Hepatocyte (in vitro differentiated cells): ENCODE data around the gene ITGB1BP1. TPM values are rescaled to one million over a fixed set of nuclear protein-coding genes. Genes with fewer than 3 reads are reported as not detected.

Experiments used
- DNase-seq: peaks from one replicate; pipeline ENCODE4 v3.0.0-alpha.2; 2016; ENCODE audit warnings: low spot score
- H2AFZ ChIP-seq: fragments of 200-600 bp; sonication (generic); 2 replicates; pipeline ENCODE4 v1.6.0; 2016; ENCODE audit warnings: antibody characterized with exemption, mild to moderate bottlenecking
- H3K27ac ChIP-seq: fragments of 200-600 bp; sonication (generic); 2 replicates; pipeline ENCODE4 v1.5.1; 2016; ENCODE audit warnings: mild to moderate bottlenecking
- H3K27me3 ChIP-seq: fragments of 200-600 bp; sonication (generic); 2 replicates; pipeline ENCODE4 v1.6.1; 2016
- H3K36me3 ChIP-seq: fragments of 200-600 bp; sonication (generic); replicated peaks from 2 replicates; pipeline ENCODE4 v1.5.1; 2016; ENCODE audit warnings: low read depth; ENCODE audit not compliant: insufficient read depth
- H3K4me1 ChIP-seq: fragments of 200-600 bp; sonication (generic); 2 replicates; pipeline ENCODE4 v1.5.1; 2016; ENCODE audit warnings: mild to moderate bottlenecking, moderate library complexity; ENCODE audit not compliant: insufficient read depth
- H3K4me2 ChIP-seq: fragments of 200-600 bp; sonication (generic); 2 replicates; pipeline ENCODE4 v1.6.0; 2016
- H3K4me3 ChIP-seq: fragments of 200-600 bp; sonication (generic); 2 replicates; pipeline ENCODE4 v1.5.1; 2016; ENCODE audit warnings: mild to moderate bottlenecking
- H3K79me2 ChIP-seq: fragments of 200-600 bp; sonication (generic); 2 replicates; pipeline ENCODE4 v1.6.0; 2017; ENCODE audit warnings: mild to moderate bottlenecking
- H3K9me2 ChIP-seq: fragments of 200-600 bp; sonication (generic); replicated peaks from 2 replicates; pipeline ENCODE4 v1.6.0; 2017; ENCODE audit warnings: mild to moderate bottlenecking; ENCODE audit not compliant: insufficient read depth
- H3K9me3 ChIP-seq: fragments of 200-600 bp; sonication (generic); 2 replicates; pipeline ENCODE4 v1.5.1; 2016; ENCODE audit warnings: low read depth, mild to moderate bottlenecking
- H4K20me1 ChIP-seq: fragments of 200-600 bp; sonication (generic); 2 replicates; pipeline ENCODE4 v1.6.0; 2016; ENCODE audit warnings: mild to moderate bottlenecking; ENCODE audit not compliant: insufficient read depth, poor library complexity, severe bottlenecking
- CTCF ChIP-seq: fragments of 200-600 bp; sonication (generic); IDR thresholded peaks from 2 replicates; pipeline ENCODE4 v1.5.1; 2016; ENCODE audit warnings: antibody characterized with exemption, mild to moderate bottlenecking; ENCODE audit not compliant: poor library complexity
- EZH2 ChIP-seq: fragments of 200-600 bp; sonication (generic); IDR thresholded peaks from 2 replicates; pipeline ENCODE4 v1.6.1; 2016; ENCODE audit warnings: antibody characterized with exemption, mild to moderate bottlenecking, borderline replicate concordance
- EZH2phosphoT487 ChIP-seq: fragments of 200-600 bp; sonication (generic); IDR thresholded peaks from one replicate; pipeline ENCODE4 v1.6.1; 2018; ENCODE audit warnings: antibody characterized with exemption, mild to moderate bottlenecking, low read depth, moderate library complexity; ENCODE audit not compliant: unreplicated experiment, severe bottlenecking
- WGBS: methylation state at CpG from one replicate; pipeline ENCODE4 v1.1.6; 2016; ENCODE audit warnings: low lambda C conversion rate; ENCODE audit errors: missing lambda C conversion rate; 5-methylcytosine and 5-hydroxymethylcytosine counted together
- polyA plus RNA-seq: library from polyadenylated mRNA; unstranded; fragments of >200 nt; fragmentation: Nextera tagmentation; extraction: Ambion mirVana; gene quantifications from 2 replicates; pipeline ENCODE4 v1.2.1, GENCODE V29; 2016
- total RNA-seq: library from RNA; depleted of rRNA; stranded (reverse); fragments of >200 nt; gene quantifications from 2 replicates; pipeline ENCODE4 v1.2.3, GENCODE V29; 2014

ITGB1BP1 gene
- total and polyA plus RNA-seq, 2 experiments from 2014 or later = 17.4 to 51.8 TPM

- H3K36me3 ChIP-seq = no peaks in the 10 kb centered on the region
- H3K79me2 ChIP-seq = peaks cover 39% of the 10 kb centered on the region
- H3K4me3 ChIP-seq = no peak overlapping the region
- H3K27ac ChIP-seq = no peak overlapping the region
- no peaks in the 10 kb centered on the region for H3K4me1 ChIP-seq
- H3K4me2 ChIP-seq = no peak overlapping the region
- no peaks in the 10 kb centered on the region for H3K9me2 ChIP-seq
- no peak overlapping the region for H2AFZ ChIP-seq
- no peak for DNase-seq
- no peaks in the 10 kb centered on the region for H3K27me3 ChIP-seq
- no peaks in the 10 kb centered on the region for H4K20me1 ChIP-seq
- 93% methylated on average over 9 of the region's 9 CpGs for WGBS
- H3K9me3 ChIP-seq = no peaks in the 10 kb centered on the region
- TF ChIP-seq EZH2phosphoT487 = no peak
These were observed 6.9 kb downstream of the ITGB1BP1 start for GRCh38 chr2:9416267-9416961.

- Histone ChIP-seq H4K20me1 (no peaks in the 10 kb centered on the region), H3K4me1 (no peaks in the 10 kb centered on the region), H3K27me3 (no peaks in the 10 kb centered on the region), H3K36me3 (no peaks in the 10 kb centered on the region), H3K4me3 (no peak overlapping the region), H3K79me2 (peaks cover 32% of the 10 kb centered on the region), H3K4me2 (no peak overlapping the region), H2AFZ (no peak overlapping the region), H3K27ac (no peak overlapping the region), H3K9me3 (no peaks in the 10 kb centered on the region), H3K9me2 (no peaks in the 10 kb centered on the region)
- DNase-seq = no peak
- TF ChIP-seq EZH2 = no peak
- TF ChIP-seq CTCF = no peak
- TF ChIP-seq EZH2phosphoT487 = no peak
- 95% methylated on average over 16 of the region's 16 CpGs for WGBS
These were observed 7.7 kb downstream of the ITGB1BP1 start for GRCh38 chr2:9415516-9416169.

- no peak for TF ChIP-seq EZH2phosphoT487
- no peak for TF ChIP-seq EZH2
- no peak for TF ChIP-seq CTCF
- DNase-seq = no peak
- Histone ChIP-seq H3K27me3 (no peaks in the 10 kb centered on the region), H3K4me3 (no peak overlapping the region), H3K9me3 (no peaks in the 10 kb centered on the region), H4K20me1 (no peaks in the 10 kb centered on the region), H3K27ac (no peak overlapping the region), H3K4me2 (no peak overlapping the region), H3K36me3 (no peaks in the 10 kb centered on the region), H2AFZ (no peak overlapping the region), H3K4me1 (no peaks in the 10 kb centered on the region), H3K9me2 (no peaks in the 10 kb centered on the region), H3K79me2 (peaks cover 3% of the 10 kb centered on the region)
- 92% methylated on average over 7 of the region's 7 CpGs for WGBS
These were observed 10.5 kb downstream of the ITGB1BP1 start for GRCh38 chr2:9412781-9413180.

GRCh38 chr2:9410108-9410507 lies 13.2 kb downstream of the ITGB1BP1 start:
- H3K27ac ChIP-seq = no peak overlapping the region
- no peak for DNase-seq
- no peaks in the 10 kb centered on the region for H3K9me2 ChIP-seq
- H4K20me1 ChIP-seq = no peaks in the 10 kb centered on the region
- H3K4me1 ChIP-seq = no peaks in the 10 kb centered on the region
- no peaks in the 10 kb centered on the region for H3K36me3 ChIP-seq
- no peak for TF ChIP-seq EZH2
- TF ChIP-seq CTCF = no peak
- TF ChIP-seq EZH2phosphoT487 = no peak
- no peaks in the 10 kb centered on the region for H3K79me2 ChIP-seq
- H2AFZ ChIP-seq = no peak overlapping the region
- H3K4me3 ChIP-seq = no peak overlapping the region
- no peaks in the 10 kb centered on the region for H3K9me3 ChIP-seq
- no peaks in the 10 kb centered on the region for H3K27me3 ChIP-seq
- H3K4me2 ChIP-seq = no peak overlapping the region
- WGBS = 99% methylated on average over 3 of the region's 3 CpGs
